NCI-H2029 (cell line): ENCODE results near the gene PMPCA.
"Not testable (repeated sequence)": the region's sequence is repeated elsewhere in the genome, so short reads cannot be mapped to it uniquely, and the experiment has no call there.

Source experiments
- DNase-seq: peaks from one replicate; lab custom pipeline; 2025; lab: John Stamatoyannopoulos, UW

The PMPCA gene

GRCh38 chr9:136394312-136395019 is 16.0 kb upstream of the PMPCA start:
- DNase-seq, result no peak

- DNase-seq, result no peak
Measured at GRCh38 chr9:136395020-136395340, 15.5 kb upstream of the PMPCA start.

- no peak for DNase-seq
Measured at GRCh38 chr9:136395345-136396218, 14.9 kb upstream of the PMPCA start.

- DNase-seq, result no peak
Measured at GRCh38 chr9:136396219-136396515, 14.3 kb upstream of the PMPCA start.

GRCh38 chr9:136397643-136398042 is 12.8 kb upstream of the PMPCA start:
- no peak for DNase-seq

- no peak for DNase-seq
Measured at GRCh38 chr9:136398286-136398685, 12.2 kb upstream of the PMPCA start.

- no peak for DNase-seq
Measured at GRCh38 chr9:136399176-136400037, 11.1 kb upstream of the PMPCA start.

GRCh38 chr9:136400038-136400834 is 10.2 kb upstream of the PMPCA start, which contains the start of gene SNAPC4:
Gene SNAPC4 (minus strand): TSS chr9:136400170. CDS start chr9:136398428, 1,742 bp downstream.
- peak; percentile 86 for DNase-seq

- no peak for DNase-seq
Measured at GRCh38 chr9:136401173-136401922, 9.1 kb upstream of the PMPCA start.

GRCh38 chr9:136402067-136402466 is 8.4 kb upstream of the PMPCA start:
- no peak for DNase-seq

- DNase-seq, result no peak
Measured at GRCh38 chr9:136403538-136403914, 6.9 kb upstream of the PMPCA start.

GRCh38 chr9:136403915-136404800 is 6.3 kb upstream of the PMPCA start:
- no peak for DNase-seq

- DNase-seq, result no peak
Measured at GRCh38 chr9:136404801-136405136, 5.7 kb upstream of the PMPCA start.

- DNase-seq, result no peak
Measured at GRCh38 chr9:136405481-136405880, 5.0 kb upstream of the PMPCA start.

- not testable (repeated sequence) for DNase-seq
Measured at GRCh38 chr9:136405904-136406303, 4.6 kb upstream of the PMPCA start.

GRCh38 chr9:136407061-136407460 is 3.4 kb upstream of the PMPCA start:
- not testable (repeated sequence) for DNase-seq

GRCh38 chr9:136407911-136408310 is 2.5 kb upstream of the PMPCA start:
- DNase-seq, result no peak

GRCh38 chr9:136409557-136410455 is 652 bp upstream of the PMPCA start:
- no peak for DNase-seq

GRCh38 chr9:136411378-136411777 is 920 bp downstream of the PMPCA start:
- no peak for DNase-seq
